OCI-LY7 (cell line): ENCODE measurements around the gene RHO. TPM values are rescaled to one million over a fixed set of nuclear protein-coding genes. Genes with fewer than 3 reads are reported as not detected.

Source experiments
- BruUV-seq: library from RNA; stranded (reverse); fragments of 400-500 nt; replicated peaks from 2 replicates; lab custom pipeline; 2021; lab: Mats Ljungman, UMichigan
- CTCF ChIA-PET: fragments of 300-600 bp; sonication (Branson Sonifier 250); formaldehyde crosslinking; loops from one replicate; lab custom pipeline; 2022; ENCODE audit warnings: antibody characterized with exemption; ENCODE audit not compliant: unreplicated experiment; lab: Charles Lee
- POLR2A ChIA-PET: fragments of 300-600 bp; sonication (Branson Sonifier 250); formaldehyde crosslinking; loops from one replicate; lab custom pipeline; 2022; ENCODE audit warnings: antibody characterized with exemption; lab: Charles Lee
- DNase-seq: peaks from one replicate; pipeline ENCODE4 v3.0.0-alpha.2; 2015; ENCODE audit warnings: low spot score
- H2AFZ ChIP-seq: fragments of 200-600 bp; sonication (generic), shearing (Covaris generic); 2 replicates; pipeline ENCODE4 v1.6.1; 2014; ENCODE audit warnings: mild to moderate bottlenecking, antibody characterized with exemption, low read length, moderate library complexity
- H3K27ac ChIP-seq: fragments of 200-600 bp; sonication (generic); 2 replicates; pipeline ENCODE4 v1.5.1; 2014; ENCODE audit warnings: mixed run types, low read depth, mild to moderate bottlenecking, moderate library complexity, low read length, inconsistent platforms; ENCODE audit not compliant: poor library complexity, severe bottlenecking
- H3K36me3 ChIP-seq: fragments of 200-600 bp; sonication (generic); 2 replicates; pipeline ENCODE4 v1.6.1; 2014; ENCODE audit warnings: mild to moderate bottlenecking, antibody characterized with exemption, low read length, moderate library complexity, mixed read lengths; ENCODE audit not compliant: insufficient read depth
- H3K4me1 ChIP-seq: fragments of 200-600 bp; sonication (generic); 2 replicates; pipeline ENCODE4 v1.5.1; 2014; ENCODE audit warnings: mild to moderate bottlenecking, low read length; ENCODE audit not compliant: insufficient read depth, poor library complexity, severe bottlenecking
- H3K4me2 ChIP-seq: fragments of 200-600 bp; sonication (generic); 2 replicates; pipeline ENCODE4 v1.6.1; 2014; ENCODE audit warnings: mild to moderate bottlenecking, low read length
- H3K4me3 ChIP-seq: fragments of 200-600 bp; sonication (generic); 2 replicates; pipeline ENCODE4 v1.5.1; 2014; ENCODE audit warnings: mild to moderate bottlenecking, low read depth, low read length; ENCODE audit not compliant: poor library complexity, severe bottlenecking
- H3K79me2 ChIP-seq: fragments of 200-600 bp; sonication (generic); 2 replicates; pipeline ENCODE4 v1.6.1; 2016; ENCODE audit warnings: low read depth, mild to moderate bottlenecking, low read length, moderate library complexity, mixed read lengths; ENCODE audit not compliant: insufficient read depth
- H3K9me2 ChIP-seq: fragments of 200-600 bp; sonication (generic); 2 replicates; pipeline ENCODE4 v1.6.1; 2016; ENCODE audit warnings: mild to moderate bottlenecking, low read length, mixed read lengths; ENCODE audit not compliant: insufficient read depth
- H3K9me3 ChIP-seq: fragments of 200-600 bp; sonication (generic); 2 replicates; pipeline ENCODE4 v1.6.1; 2014; ENCODE audit warnings: mild to moderate bottlenecking, mixed run types, low read length, mixed read lengths
- H4K20me1 ChIP-seq: fragments of 200-600 bp; sonication (generic); 2 replicates; pipeline ENCODE4 v1.6.1; 2014; ENCODE audit warnings: mild to moderate bottlenecking, antibody characterized with exemption, low read length, moderate library complexity, mixed read lengths; ENCODE audit not compliant: insufficient read depth
- EZH2phosphoT487 ChIP-seq: fragments of 200-600 bp; sonication (generic); IDR thresholded peaks from 2 replicates; pipeline ENCODE4 v1.6.1; 2018; ENCODE audit warnings: low read depth, borderline replicate concordance, mild to moderate bottlenecking, mixed run types, antibody characterized with exemption, low read length, moderate library complexity, mixed read lengths
- intact Hi-C: fragments of 100-400 bp; cut with micrococcal nuclease; formaldehyde crosslinking; loops from one replicate; pipeline ENCODE4 v1.10.0; 2022; ENCODE audit not compliant: unreplicated experiment
- total RNA-seq, 2 experiments: library from RNA; depleted of rRNA in 1 of 2; stranded (reverse); fragments of >200 nt in 1 of 2; shearing (Covaris generic) in 1 of 2; gene quantifications; 2 replicates each; pipeline ENCODE4 v1.2.3, GENCODE V29; 2014 to 2022
- TF ChIP-seq, protein P1 (sequence below): fragments of 200-600 bp; sonication (generic); conservative IDR thresholded peaks from 2 replicates; pipeline ENCODE4 v1.5.1; 2014; ENCODE audit warnings: mild to moderate bottlenecking, antibody characterized with exemption, low read length, moderate library complexity, mixed read lengths

RHO gene
- total RNA-seq, 2 experiments from 2014 or later: not detected

DNA sequence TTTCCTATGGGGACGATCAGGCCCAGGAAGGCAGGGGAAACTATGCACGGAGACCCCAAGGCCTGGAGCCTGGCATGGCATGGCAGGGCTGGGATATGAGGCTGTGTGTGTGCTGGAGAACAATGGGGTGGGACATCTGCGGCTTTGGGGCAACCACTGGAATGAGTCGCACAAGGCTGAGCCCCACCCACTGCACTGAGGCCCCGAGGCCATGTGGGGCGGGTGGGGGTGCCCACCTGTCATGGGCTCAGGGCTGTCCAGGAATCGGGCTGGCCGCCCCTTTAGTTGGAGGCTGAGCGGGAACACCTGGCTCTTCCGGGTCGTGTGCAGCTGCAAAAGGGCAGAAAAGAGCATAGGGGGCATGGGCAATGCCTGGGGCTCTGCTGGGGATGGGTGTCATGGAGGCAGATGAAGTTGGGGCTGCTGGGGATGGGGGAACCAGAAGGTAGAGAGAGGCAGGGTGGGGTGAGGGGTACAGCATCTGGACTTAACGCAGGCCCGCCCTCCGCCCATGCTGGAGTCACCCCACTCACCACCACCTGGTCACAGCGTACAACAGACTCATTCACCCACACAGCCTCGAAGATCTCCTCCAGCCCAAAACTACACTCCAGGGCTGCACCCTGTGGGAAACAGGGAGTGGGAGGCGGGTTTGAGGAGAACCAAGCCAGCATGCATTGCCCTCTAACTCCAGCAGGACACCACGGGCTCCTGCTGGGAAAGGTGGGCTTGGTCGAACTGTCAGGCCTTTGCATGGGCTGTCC is 47.0 kb downstream of the RHO start:
- H3K4me2 ChIP-seq: peak overlapping the region; percentile 60; the same call in 1 of the 2 replicates
- ChIA-PET POLR2A (interaction anchor here (0.7 to 2.6 kb wide), 5 partner anchors 9 to 190 kb away, joined by 3 to 8 read pairs (median 4); no protein-coding TSS in a partner anchor), CTCF (no interaction called here)
- no peaks in the 10 kb centered on the region for H3K79me2 ChIP-seq
- peaks cover 54% of the 10 kb centered on the region for H3K4me1 ChIP-seq
- H2AFZ ChIP-seq: peak overlapping the region; percentile 36; the same call in 1 of the 2 replicates
- BruUV-seq: no TSS peak
- no peaks in the 10 kb centered on the region for H3K9me2 ChIP-seq
- TF ChIP-seq EZH2phosphoT487: no peak
- TF ChIP-seq, protein P1, sequence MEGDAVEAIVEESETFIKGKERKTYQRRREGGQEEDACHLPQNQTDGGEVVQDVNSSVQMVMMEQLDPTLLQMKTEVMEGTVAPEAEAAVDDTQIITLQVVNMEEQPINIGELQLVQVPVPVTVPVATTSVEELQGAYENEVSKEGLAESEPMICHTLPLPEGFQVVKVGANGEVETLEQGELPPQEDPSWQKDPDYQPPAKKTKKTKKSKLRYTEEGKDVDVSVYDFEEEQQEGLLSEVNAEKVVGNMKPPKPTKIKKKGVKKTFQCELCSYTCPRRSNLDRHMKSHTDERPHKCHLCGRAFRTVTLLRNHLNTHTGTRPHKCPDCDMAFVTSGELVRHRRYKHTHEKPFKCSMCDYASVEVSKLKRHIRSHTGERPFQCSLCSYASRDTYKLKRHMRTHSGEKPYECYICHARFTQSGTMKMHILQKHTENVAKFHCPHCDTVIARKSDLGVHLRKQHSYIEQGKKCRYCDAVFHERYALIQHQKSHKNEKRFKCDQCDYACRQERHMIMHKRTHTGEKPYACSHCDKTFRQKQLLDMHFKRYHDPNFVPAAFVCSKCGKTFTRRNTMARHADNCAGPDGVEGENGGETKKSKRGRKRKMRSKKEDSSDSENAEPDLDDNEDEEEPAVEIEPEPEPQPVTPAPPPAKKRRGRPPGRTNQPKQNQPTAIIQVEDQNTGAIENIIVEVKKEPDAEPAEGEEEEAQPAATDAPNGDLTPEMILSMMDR: no peak
- no peaks in the 10 kb centered on the region for H3K36me3 ChIP-seq
- H3K9me3 ChIP-seq: no peaks in the 10 kb centered on the region
- H3K27ac ChIP-seq: peak overlapping the region; percentile 92
- H3K4me3 ChIP-seq: no peak overlapping the region
- no peaks in the 10 kb centered on the region for H4K20me1 ChIP-seq
- intact Hi-C loops: no loop called here
- no peak for DNase-seq

DNA sequence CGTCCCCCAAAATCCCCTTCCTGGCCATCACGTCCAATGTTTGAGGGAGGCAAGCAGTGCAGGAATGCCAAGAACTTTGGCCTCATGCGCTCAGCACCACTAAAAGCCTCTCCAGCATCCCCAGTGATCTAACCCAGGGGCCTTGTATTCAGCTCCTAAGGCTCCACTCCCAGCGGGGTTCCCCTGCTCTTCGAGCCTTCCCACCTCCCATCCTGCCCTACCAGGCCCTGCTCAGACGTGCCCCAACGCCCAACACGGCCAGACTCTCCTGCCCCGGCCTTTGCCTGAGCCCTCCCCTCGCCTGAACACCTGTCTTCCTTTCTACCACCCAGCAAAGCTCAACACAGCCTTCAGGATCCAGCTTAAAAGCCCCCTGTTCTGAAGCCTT is 47.6 kb downstream of the RHO start:
- TF ChIP-seq, protein P1: no peak
- TF ChIP-seq EZH2phosphoT487: no peak
- no peaks in the 10 kb centered on the region for H3K9me2 ChIP-seq
- peak; percentile 53 for DNase-seq
- POLR2A ChIA-PET: interaction anchor here (0.6 to 2.6 kb wide), 5 partner anchors 9 to 295 kb away, joined by 3 to 8 read pairs (median 4); no protein-coding TSS in a partner anchor
- no peaks in the 10 kb centered on the region for H3K36me3 ChIP-seq
- H3K9me3 ChIP-seq: no peaks in the 10 kb centered on the region
- CTCF ChIA-PET: no interaction called here
- peaks cover 54% of the 10 kb centered on the region for H3K4me1 ChIP-seq
- peak overlapping the region; percentile 36; the same call in 1 of the 2 replicates for H2AFZ ChIP-seq
- no peaks in the 10 kb centered on the region for H3K79me2 ChIP-seq
- H3K4me2 ChIP-seq: peak overlapping the region; percentile 60
- no peaks in the 10 kb centered on the region for H4K20me1 ChIP-seq
- intact Hi-C loops: loop anchor here (2.0 kb wide), 1 partner anchor 315 kb away; no protein-coding TSS in a partner anchor
- peak overlapping the region; percentile 92 for H3K27ac ChIP-seq
- H3K4me3 ChIP-seq: peak overlapping the region; percentile 22
- no TSS peak for BruUV-seq
